OCI-M2 (cell line): ENCODE data around the gene TFAP2A.

Experiments
- DNase-seq: peaks from one replicate; lab custom pipeline; 2025; ENCODE audit not compliant: unreplicated experiment; lab: John Stamatoyannopoulos, UW

TFAP2A gene

GRCh38 chr6:10413262-10413849 is 1.5 kb downstream of the TFAP2A start:
- no peak for DNase-seq

- no peak for DNase-seq
These were observed 2.2 kb downstream of the TFAP2A start for GRCh38 chr6:10412461-10413261.

- no peak for DNase-seq
These were observed 2.9 kb downstream of the TFAP2A start for GRCh38 chr6:10411971-10412460.

- no peak for DNase-seq
These were observed 3.5 kb downstream of the TFAP2A start for GRCh38 chr6:10411131-10411970.

- no peak for DNase-seq
These were observed 4.4 kb downstream of the TFAP2A start for GRCh38 chr6:10410207-10411050.

- DNase-seq, result no peak
These were observed 5.1 kb downstream of the TFAP2A start for GRCh38 chr6:10409731-10410206.

GRCh38 chr6:10409233-10409721 is 5.6 kb downstream of the TFAP2A start:
- no peak for DNase-seq

GRCh38 chr6:10408457-10408856 is 6.4 kb downstream of the TFAP2A start:
- DNase-seq, result no peak

GRCh38 chr6:10407674-10408054 is 7.2 kb downstream of the TFAP2A start:
- no peak for DNase-seq

GRCh38 chr6:10407018-10407673 is 7.7 kb downstream of the TFAP2A start:
- DNase-seq, result no peak

GRCh38 chr6:10406556-10406955 is 8.3 kb downstream of the TFAP2A start:
- DNase-seq, result no peak

- no peak for DNase-seq
These were observed 9.4 kb downstream of the TFAP2A start for GRCh38 chr6:10405513-10405900.

- DNase-seq, result no peak
These were observed 9.9 kb downstream of the TFAP2A start for GRCh38 chr6:10404799-10405512.

GRCh38 chr6:10404107-10404798 is 10.6 kb downstream of the TFAP2A start:
- peak; percentile 77 for DNase-seq

- DNase-seq, result no peak
These were observed 11.3 kb downstream of the TFAP2A start for GRCh38 chr6:10403385-10404106.

GRCh38 chr6:10402648-10403311 is 12.1 kb downstream of the TFAP2A start:
- DNase-seq, result no peak

- no peak for DNase-seq
These were observed 13.1 kb downstream of the TFAP2A start for GRCh38 chr6:10401632-10402223.
